Fibroblast of the aortic adventitia (primary cell): ENCODE results near the gene KLK6. TPM values are rescaled to one million over a fixed set of nuclear protein-coding genes. Genes with fewer than 3 reads are reported as not detected.

Experiments used
- DNase-seq: peaks from one replicate; pipeline ENCODE4 v3.0.0-alpha.2; 2010; ENCODE audit warnings: low read depth
- H3K4me3 ChIP-seq: 2 replicates; pipeline ENCODE4 v1.5.1; 2011; ENCODE audit warnings: low read depth, mild to moderate bottlenecking, control low read depth, low read length, moderate library complexity
- CTCF ChIP-seq: IDR thresholded peaks from 2 replicates; pipeline ENCODE4 v1.5.1; 2011; ENCODE audit warnings: mild to moderate bottlenecking, low read length, control low read depth, inconsistent platforms; ENCODE audit not compliant: insufficient read depth
- total RNA-seq: library from RNA; depleted of rRNA; stranded (reverse); fragments of >200 nt; gene quantifications from 2 replicates; pipeline ENCODE4 v1.2.3, GENCODE V29; 2012; ENCODE audit warnings: low replicate concordance

The KLK6 gene
- total RNA-seq, 1 donor, result not detected

DNA sequence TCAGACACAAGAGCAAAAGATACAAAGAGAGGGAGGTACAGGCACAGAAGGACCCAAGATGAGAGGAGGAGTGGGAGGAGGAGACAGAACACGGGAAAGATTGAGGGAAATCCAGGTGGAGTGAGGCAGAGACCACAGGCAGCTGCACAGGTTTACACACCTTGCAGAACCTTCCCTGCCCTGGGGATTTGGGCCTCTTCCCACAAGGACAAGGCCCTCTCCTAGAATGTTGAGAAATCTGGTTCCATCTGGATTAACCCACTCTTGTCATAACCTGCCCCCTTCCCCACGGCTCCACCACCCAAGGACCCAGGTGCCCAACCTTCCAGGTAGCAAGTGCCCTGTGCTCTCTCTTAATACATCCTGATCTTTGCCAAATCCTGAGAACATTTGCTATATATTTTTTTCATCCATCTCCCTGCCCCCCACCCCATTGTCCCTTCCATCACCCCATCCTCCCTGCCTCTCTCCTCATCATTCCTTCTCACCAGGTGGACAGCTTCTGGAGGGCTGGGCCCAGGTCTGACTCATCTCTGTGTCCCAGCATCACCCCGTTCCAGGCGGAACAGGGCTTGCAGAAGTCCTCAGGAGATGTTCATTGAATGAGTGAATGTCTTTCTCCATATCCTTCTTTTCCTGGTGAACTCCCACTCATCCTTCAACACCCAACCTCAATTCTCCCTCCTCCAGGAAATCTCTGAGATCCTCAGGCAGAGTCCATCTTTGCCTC lies 40.8 kb upstream of the KLK6 start:
- no peak for TF ChIP-seq CTCF
- no peak for DNase-seq
- H3K4me3 ChIP-seq, result no peak overlapping the region

DNA sequence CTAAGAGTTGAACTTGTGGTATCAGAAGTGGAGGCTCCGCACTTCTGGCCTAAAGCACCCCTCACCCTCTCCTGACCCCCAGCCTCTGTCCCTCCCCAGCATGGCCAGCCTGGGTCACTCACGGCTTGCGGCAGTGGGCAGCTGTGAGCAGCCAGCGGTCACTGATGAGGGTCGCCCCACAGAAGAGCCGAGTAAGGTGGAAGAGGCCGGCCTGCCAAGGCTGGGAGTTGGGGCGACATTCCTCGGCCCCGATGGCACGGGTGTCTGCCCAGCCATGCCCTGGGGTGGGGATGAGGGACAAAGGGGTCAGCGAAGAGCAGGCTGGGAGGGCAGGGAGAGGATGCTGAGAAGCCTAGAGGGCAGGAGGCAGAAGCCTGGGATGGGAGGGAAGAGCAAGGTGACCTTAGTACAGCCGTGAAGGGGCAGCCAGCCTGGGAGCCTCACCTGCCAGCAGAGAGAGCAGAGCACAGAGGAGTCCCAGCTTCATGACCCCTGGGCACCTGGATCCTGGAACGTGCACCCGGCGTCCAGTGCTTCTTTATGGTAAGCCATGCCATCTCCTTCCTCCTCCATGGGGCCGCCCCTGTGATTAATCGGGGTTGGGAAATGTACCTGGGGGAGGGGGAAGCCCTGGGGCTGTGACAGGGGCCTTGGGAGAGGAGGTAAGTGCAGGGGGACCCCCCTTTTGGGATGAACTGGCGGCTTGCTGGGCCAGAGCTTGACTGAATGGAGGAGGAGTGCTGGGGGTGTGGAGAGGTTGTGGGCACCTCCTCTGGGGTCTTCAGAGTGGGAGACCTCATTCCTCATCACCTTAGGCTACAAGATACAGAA lies 39.9 kb upstream of the KLK6 start:
- DNase-seq, result no peak
- no peak for TF ChIP-seq CTCF
- H3K4me3 ChIP-seq, result no peak overlapping the region

DNA sequence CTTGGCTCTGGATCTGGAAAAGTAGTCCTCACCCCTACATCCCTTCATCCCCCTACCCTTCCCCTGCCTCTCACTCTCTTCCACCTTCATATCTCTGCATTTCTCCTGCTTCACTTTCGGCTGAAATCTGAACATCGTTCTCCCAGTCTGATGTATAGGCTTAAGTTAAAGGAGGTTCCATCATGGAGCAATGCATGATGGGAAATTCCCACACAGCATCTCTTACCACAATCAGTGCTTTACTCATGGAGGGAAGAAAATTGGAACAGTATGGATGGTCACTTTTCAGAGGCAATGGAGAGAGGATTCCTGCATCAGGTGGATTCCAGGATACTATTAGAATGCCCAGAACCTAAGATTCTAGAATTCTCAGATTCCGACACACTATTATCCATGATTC lies 38.1 kb upstream of the KLK6 start:
- TF ChIP-seq CTCF, result no peak
- DNase-seq, result no peak
- H3K4me3 ChIP-seq, result no peak overlapping the region

GRCh38 chr19:51006406-51006805 lies 37.0 kb upstream of the KLK6 start:
- TF ChIP-seq CTCF, result no peak
- DNase-seq, result no peak
- no peak overlapping the region for H3K4me3 ChIP-seq

DNA sequence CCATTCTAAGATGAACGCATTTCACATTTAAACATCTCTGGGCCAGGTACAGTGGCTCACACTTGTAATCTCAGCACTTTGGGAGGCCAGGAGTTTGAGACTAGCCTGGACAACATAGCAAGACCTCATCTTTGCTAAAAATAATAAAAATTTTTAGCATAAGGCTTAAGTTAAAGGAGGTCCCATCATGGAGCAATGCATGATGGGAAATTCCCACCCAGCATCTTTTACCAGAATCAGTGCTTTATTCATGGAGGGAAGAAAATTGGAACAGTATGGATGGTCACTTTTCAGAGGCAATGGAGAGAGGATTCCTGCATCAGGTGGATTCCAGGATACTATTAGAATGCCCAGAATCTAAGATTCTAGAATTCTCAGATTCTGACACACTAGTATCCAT lies 35.9 kb upstream of the KLK6 start:
- TF ChIP-seq CTCF, result no peak
- no peak for DNase-seq
- no peak overlapping the region for H3K4me3 ChIP-seq

DNA sequence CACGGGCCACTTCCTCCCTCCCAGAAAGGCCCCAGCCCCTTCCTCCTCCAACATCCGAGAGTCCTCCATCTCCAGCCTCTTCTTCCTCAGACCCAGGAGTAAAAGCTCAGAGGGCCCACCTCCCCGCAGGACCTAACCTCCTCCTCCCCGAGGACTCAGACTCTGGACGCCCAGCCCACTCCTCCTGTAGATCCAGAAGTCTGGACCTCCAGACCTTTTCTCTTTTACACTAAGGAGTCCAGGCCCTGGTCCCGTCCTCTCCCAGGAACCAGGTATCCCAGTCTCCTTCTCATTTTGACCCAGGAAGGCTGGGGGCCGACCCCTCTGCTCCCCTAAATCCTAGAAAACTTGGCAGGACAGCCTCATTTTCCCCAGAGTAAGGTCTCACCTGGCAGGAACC lies 33.9 kb upstream of the KLK6 start:
- TF ChIP-seq CTCF, result no peak
- DNase-seq, result no peak
- no peak overlapping the region for H3K4me3 ChIP-seq
